IPS-15b (cell line): ENCODE results near the gene CBX7.
A peak's percentile ranks its signal among the peaks of the same experiment; 100 is the strongest.

ENCODE experiments used
- H3K27me3 ChIP-seq: one replicate; pipeline ENCODE4 v1.6.1; 2013; ENCODE audit warnings: low read length; ENCODE audit not compliant: control insufficient read depth, insufficient read depth
- H3K36me3 ChIP-seq: one replicate; pipeline ENCODE4 v1.6.1; 2013; ENCODE audit warnings: low read length; ENCODE audit not compliant: control insufficient read depth, insufficient read depth
- H3K4me1 ChIP-seq: one replicate; pipeline ENCODE4 v1.6.1; 2013; ENCODE audit warnings: mild to moderate bottlenecking, low read length; ENCODE audit not compliant: control insufficient read depth, insufficient read depth
- H3K4me3 ChIP-seq: one replicate; pipeline ENCODE4 v1.5.1; 2013; ENCODE audit warnings: low read depth, low read length
- H3K9ac ChIP-seq: one replicate; pipeline ENCODE4 v1.6.1; 2013; ENCODE audit warnings: low read depth, mild to moderate bottlenecking, low read length
- H3K9me3 ChIP-seq: one replicate; pipeline ENCODE4 v1.6.1; 2013; ENCODE audit warnings: mild to moderate bottlenecking, low read length; ENCODE audit not compliant: control insufficient read depth, insufficient read depth

The CBX7 gene

DNA sequence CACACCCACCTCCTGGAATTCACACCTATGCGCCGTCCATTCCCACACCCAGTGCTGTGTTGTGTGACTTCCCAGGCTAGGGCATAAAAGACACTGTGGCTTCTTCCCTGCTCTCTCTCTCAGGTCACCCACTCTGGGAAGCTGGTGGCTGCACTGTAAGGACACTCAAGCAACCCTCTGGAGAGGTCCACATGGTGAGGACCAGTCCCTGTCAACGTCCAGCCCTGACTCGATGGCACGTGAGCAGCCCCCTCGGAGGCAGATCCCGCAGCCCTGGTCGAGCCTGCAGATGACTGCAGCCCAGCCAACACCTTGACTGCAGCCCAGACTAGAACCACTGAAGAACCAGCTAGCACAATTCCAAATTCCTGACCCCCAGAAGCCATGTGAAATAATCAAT is 16.2 kb downstream of the CBX7 start:
- no peaks in the 10 kb centered on the region for H3K9me3 ChIP-seq
- H3K4me1 ChIP-seq: peaks cover 4% of the 10 kb centered on the region
- H3K4me3 ChIP-seq: no peak overlapping the region
- no peaks in the 10 kb centered on the region for H3K27me3 ChIP-seq
- H3K36me3 ChIP-seq: no peaks in the 10 kb centered on the region
- H3K9ac ChIP-seq: no peak overlapping the region

GRCh38 chr22:39135092-39135896 is 17.2 kb downstream of the CBX7 start:
- no peaks in the 10 kb centered on the region for H3K27me3 ChIP-seq
- no peaks in the 10 kb centered on the region for H3K36me3 ChIP-seq
- peaks cover 8% of the 10 kb centered on the region for H3K4me1 ChIP-seq
- no peaks in the 10 kb centered on the region for H3K9me3 ChIP-seq
- H3K9ac ChIP-seq: no peak overlapping the region
- H3K4me3 ChIP-seq: no peak overlapping the region

GRCh38 chr22:39134366-39135091 is 18.0 kb downstream of the CBX7 start:
- Histone ChIP-seq H3K4me1 (peaks cover 8% of the 10 kb centered on the region), H3K9ac (no peak overlapping the region), H3K27me3 (no peaks in the 10 kb centered on the region), H3K36me3 (no peaks in the 10 kb centered on the region), H3K4me3 (no peak overlapping the region), H3K9me3 (no peaks in the 10 kb centered on the region)

DNA sequence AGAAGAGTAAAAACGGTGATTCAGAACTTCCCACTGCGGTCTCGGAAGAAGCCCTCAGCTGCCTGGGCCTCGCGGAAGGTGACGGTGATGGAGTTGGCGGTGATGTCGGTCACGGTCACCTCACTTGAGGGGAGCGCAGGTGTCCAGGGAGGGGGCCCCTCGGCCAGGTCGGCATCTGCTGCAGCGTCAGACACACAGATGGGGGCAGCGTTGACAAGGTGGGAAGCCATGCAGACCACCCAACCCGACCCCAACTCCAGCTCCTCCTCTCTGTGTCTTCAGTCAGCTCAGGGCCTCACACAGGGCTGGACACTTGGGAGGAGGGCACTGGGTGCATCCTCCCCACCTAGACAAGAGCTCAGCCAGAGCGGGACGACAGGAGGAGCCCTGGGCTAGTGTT is 18.6 kb downstream of the CBX7 start:
- Histone ChIP-seq H3K27me3 (no peaks in the 10 kb centered on the region), H3K4me3 (no peak overlapping the region), H3K36me3 (no peaks in the 10 kb centered on the region), H3K4me1 (peaks cover 8% of the 10 kb centered on the region), H3K9ac (no peak overlapping the region), H3K9me3 (no peaks in the 10 kb centered on the region)

GRCh38 chr22:39132871-39133524 is 19.5 kb downstream of the CBX7 start:
- Histone ChIP-seq H3K4me1 (peaks cover 8% of the 10 kb centered on the region), H3K4me3 (no peak overlapping the region), H3K36me3 (no peaks in the 10 kb centered on the region), H3K9ac (no peak overlapping the region), H3K9me3 (no peaks in the 10 kb centered on the region), H3K27me3 (no peaks in the 10 kb centered on the region)

- H3K9ac ChIP-seq: peak overlapping the region; percentile 37
- H3K4me3 ChIP-seq: no peak overlapping the region
- H3K27me3 ChIP-seq: no peaks in the 10 kb centered on the region
- no peaks in the 10 kb centered on the region for H3K9me3 ChIP-seq
- no peaks in the 10 kb centered on the region for H3K36me3 ChIP-seq
- peaks cover 8% of the 10 kb centered on the region for H3K4me1 ChIP-seq
These were observed 20.2 kb downstream of the CBX7 start for GRCh38 chr22:39132281-39132680.

DNA sequence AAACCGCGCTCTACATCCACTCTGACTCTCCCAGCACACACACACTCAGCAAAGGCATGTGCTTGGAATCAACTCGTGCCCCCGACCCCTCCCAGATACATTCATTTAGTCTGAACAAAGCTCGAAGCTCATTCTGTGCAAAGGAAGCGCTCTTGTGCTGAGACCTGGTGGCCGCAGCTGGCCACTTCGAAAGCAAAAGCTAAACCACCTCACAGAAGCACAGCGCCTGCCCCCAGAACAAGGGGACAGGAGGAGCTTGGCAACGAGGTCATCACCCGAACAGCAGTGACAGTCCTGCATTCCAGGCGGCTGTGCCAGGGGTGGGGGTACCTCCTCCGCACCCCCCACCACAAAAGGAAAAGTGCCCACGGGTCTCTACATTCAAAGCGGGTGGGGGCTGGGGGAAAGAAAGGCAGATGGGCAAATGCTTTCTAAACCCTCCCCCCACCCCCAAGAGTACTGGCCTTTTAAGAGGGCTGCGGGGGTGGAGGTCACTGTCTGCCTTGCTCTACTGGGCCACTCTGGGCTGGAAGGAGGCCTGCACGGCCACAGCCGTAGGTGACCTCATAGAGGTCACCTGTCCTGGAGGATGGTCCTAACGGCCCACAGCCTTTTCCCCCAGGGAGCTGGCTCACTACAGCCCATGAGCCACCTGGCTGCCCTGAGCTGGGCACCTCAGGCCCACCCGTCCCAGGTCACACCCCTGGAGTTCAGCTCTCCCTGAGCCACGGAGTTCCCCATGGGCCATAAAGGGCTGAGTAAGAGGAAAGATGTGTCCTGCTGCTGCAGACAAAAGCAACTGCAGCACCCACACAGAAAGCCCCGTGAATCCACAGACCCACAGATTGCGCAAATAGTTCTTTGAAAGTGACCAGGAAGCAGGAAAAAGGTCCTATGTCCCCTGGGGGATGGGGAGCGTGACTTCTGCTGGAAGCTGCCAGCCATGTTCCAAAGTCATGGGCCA is 21.3 kb downstream of the CBX7 start:
- Histone ChIP-seq H3K36me3 (no peaks in the 10 kb centered on the region), H3K4me1 (peaks cover 8% of the 10 kb centered on the region), H3K27me3 (no peaks in the 10 kb centered on the region), H3K4me3 (no peak overlapping the region), H3K9me3 (no peaks in the 10 kb centered on the region), H3K9ac (no peak overlapping the region)

DNA sequence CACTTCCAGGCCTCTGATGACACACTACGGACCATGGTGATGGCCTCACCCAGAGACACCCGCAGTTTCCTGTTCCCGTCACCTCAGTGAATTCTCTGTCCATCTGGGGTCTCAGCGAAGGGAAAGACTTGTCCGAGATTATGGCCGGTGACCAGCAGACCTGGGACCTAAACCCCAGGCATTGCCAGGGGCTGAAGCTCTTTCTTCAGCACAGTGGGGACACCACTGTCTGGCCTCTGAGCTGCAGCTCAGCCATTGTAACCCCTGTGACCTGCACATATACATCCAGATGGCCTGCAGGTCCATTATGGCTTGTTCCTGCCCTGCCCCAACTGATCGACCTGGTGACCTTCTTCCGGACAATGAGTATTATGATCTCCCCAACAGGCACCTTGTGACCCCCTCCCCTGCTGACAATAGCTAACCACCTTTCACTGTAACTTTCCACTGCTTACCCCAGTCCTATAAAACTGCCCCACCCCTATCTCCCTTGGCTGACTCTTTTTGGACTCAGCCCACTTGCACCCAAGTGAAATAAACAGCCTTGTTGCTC is 22.3 kb downstream of the CBX7 start:
- no peak overlapping the region for H3K9ac ChIP-seq
- H3K4me1 ChIP-seq: peaks cover 4% of the 10 kb centered on the region
- no peaks in the 10 kb centered on the region for H3K9me3 ChIP-seq
- H3K4me3 ChIP-seq: no peak overlapping the region
- H3K27me3 ChIP-seq: no peaks in the 10 kb centered on the region
- no peaks in the 10 kb centered on the region for H3K36me3 ChIP-seq

- Histone ChIP-seq H3K4me1 (peaks cover 4% of the 10 kb centered on the region), H3K27me3 (no peaks in the 10 kb centered on the region), H3K4me3 (no peak overlapping the region), H3K9ac (no peak overlapping the region), H3K36me3 (no peaks in the 10 kb centered on the region), H3K9me3 (no peaks in the 10 kb centered on the region)
These were observed 22.7 kb downstream of the CBX7 start for GRCh38 chr22:39129746-39130145.

GRCh38 chr22:39129081-39129480 is 23.4 kb downstream of the CBX7 start:
- H3K4me1 ChIP-seq: peaks cover 4% of the 10 kb centered on the region
- H3K27me3 ChIP-seq: no peaks in the 10 kb centered on the region
- H3K9me3 ChIP-seq: no peaks in the 10 kb centered on the region
- H3K36me3 ChIP-seq: no peaks in the 10 kb centered on the region
- H3K4me3 ChIP-seq: no peak overlapping the region
- no peak overlapping the region for H3K9ac ChIP-seq

- Histone ChIP-seq H3K36me3 (no peaks in the 10 kb centered on the region), H3K9ac (no peak overlapping the region), H3K9me3 (no peaks in the 10 kb centered on the region), H3K4me3 (no peak overlapping the region), H3K4me1 (peaks cover 4% of the 10 kb centered on the region), H3K27me3 (no peaks in the 10 kb centered on the region)
These were observed 24.0 kb downstream of the CBX7 start for GRCh38 chr22:39128508-39128907.
